MCF 10A (cell line): ENCODE data around the gene ELAPOR2. TPM values are rescaled to one million over a fixed set of nuclear protein-coding genes. Genes with fewer than 3 reads are reported as not detected.
"Not testable (repeated sequence)": the region's sequence is repeated elsewhere in the genome, so short reads cannot be mapped to it uniquely, and the experiment has no call there.

Experiments
- BruUV-seq: library from RNA; stranded (reverse); fragments of 400-500 nt; replicated peaks from 2 replicates; lab custom pipeline; 2021; lab: Mats Ljungman, UMichigan
- CTCF ChIA-PET: fragments of 300-600 bp; sonication (Branson Sonifier 250); formaldehyde crosslinking; extraction: SDS; loops from one replicate; lab custom pipeline; 2021; ENCODE audit warnings: antibody characterized with exemption, inconsistent platforms; lab: Yijun Ruan, JAX
- POLR2A ChIA-PET: fragments of 300-600, 350-650 bp; sonication (Branson Sonifier 250); formaldehyde crosslinking; extraction: SDS; loops from one replicate; lab custom pipeline; 2020; ENCODE audit warnings: antibody characterized with exemption, inconsistent platforms; lab: Yijun Ruan, JAX
- DNase-seq: peaks from one replicate; pipeline ENCODE4 v3.0.0-alpha.2; 2018; ENCODE audit not compliant: unreplicated experiment
- H3K27ac Mint-ChIP-seq: one replicate; pipeline ENCODE4 v1.8.0; 2022; ENCODE audit warnings: mild to moderate bottlenecking, low read depth, mixed read lengths; ENCODE audit not compliant: unreplicated experiment
- H3K27me3 Mint-ChIP-seq: one replicate; pipeline ENCODE4 v1.8.0; 2022; ENCODE audit warnings: mixed read lengths; ENCODE audit not compliant: insufficient read depth, unreplicated experiment
- H3K36me3 Mint-ChIP-seq: one replicate; pipeline ENCODE4 v1.8.0; 2022; ENCODE audit warnings: mild to moderate bottlenecking, moderate library complexity, mixed read lengths; ENCODE audit not compliant: insufficient read depth, unreplicated experiment
- H3K4me1 Mint-ChIP-seq: one replicate; pipeline ENCODE4 v1.8.0; 2022; ENCODE audit warnings: mixed read lengths; ENCODE audit not compliant: insufficient read depth, unreplicated experiment
- H3K4me3 Mint-ChIP-seq: one replicate; pipeline ENCODE4 v1.8.0; 2022; ENCODE audit warnings: mild to moderate bottlenecking, moderate library complexity, mixed read lengths; ENCODE audit not compliant: unreplicated experiment
- H3K9me3 Mint-ChIP-seq: one replicate; pipeline ENCODE4 v1.8.0; 2022; ENCODE audit warnings: mixed read lengths; ENCODE audit not compliant: unreplicated experiment
- CTCF ChIP-seq: fragments of 200-600 bp; IDR thresholded peaks from one replicate; pipeline ENCODE4 v1.8.0; 2022; ENCODE audit warnings: antibody characterized with exemption, mild to moderate bottlenecking; ENCODE audit not compliant: unreplicated experiment
- intact Hi-C: fragments of 100-400 bp; cut with micrococcal nuclease; formaldehyde crosslinking; loops from 2 replicates; pipeline ENCODE4 v1.14.1; 2022
- total RNA-seq: library from RNA; stranded (reverse); gene quantifications from 2 replicates; pipeline ENCODE4 v1.2.3, GENCODE V29; 2022

ELAPOR2 gene
- total RNA-seq, 1 experiment from 2014 or later, result 16.3 TPM

- Mint-ChIP-seq H3K36me3 (no peaks in the 10 kb centered on the region), H3K4me3 (no peak overlapping the region), H3K9me3 (peaks cover 11% of the 10 kb centered on the region), H3K27me3 (peaks cover 37% of the 10 kb centered on the region), H3K27ac (no peak overlapping the region), H3K4me1 (no peaks in the 10 kb centered on the region)
- intact Hi-C loops, result no loop called here
- DNase-seq, result no peak
- BruUV-seq, result no TSS peak
- ChIA-PET POLR2A (no interaction called here), CTCF (no interaction called here)
- no peak for TF ChIP-seq CTCF
Measured at GRCh38 chr7:87105401-87105800, 45.9 kb upstream of the ELAPOR2 start.

GRCh38 chr7:87100326-87100725 lies 40.9 kb upstream of the ELAPOR2 start:
- H3K27ac Mint-ChIP-seq, result no peak overlapping the region
- peaks cover under 1% of the 10 kb centered on the region for H3K27me3 Mint-ChIP-seq
- ChIA-PET POLR2A (no interaction called here), CTCF (interaction anchor here (1.1 kb wide), 1 partner anchor 144 kb away, joined by 3 read pairs; no protein-coding TSS in a partner anchor)
- H3K4me1 Mint-ChIP-seq, result no peaks in the 10 kb centered on the region
- no TSS peak for BruUV-seq
- H3K36me3 Mint-ChIP-seq, result no peaks in the 10 kb centered on the region
- peaks cover 4% of the 10 kb centered on the region for H3K9me3 Mint-ChIP-seq
- no peak for TF ChIP-seq CTCF
- intact Hi-C loops, result no loop called here
- peak; percentile 74 for DNase-seq
- H3K4me3 Mint-ChIP-seq, result no peak overlapping the region

- BruUV-seq, H3K27me3 Mint-ChIP-seq, DNase-seq, H3K9me3 Mint-ChIP-seq, POLR2A ChIA-PET, H3K36me3 Mint-ChIP-seq, H3K27ac Mint-ChIP-seq, H3K4me1 Mint-ChIP-seq, H3K4me3 Mint-ChIP-seq, intact Hi-C loops, CTCF ChIA-PET: not testable (repeated sequence)
Measured at GRCh38 chr7:87097375-87097774, 37.9 kb upstream of the ELAPOR2 start.

GRCh38 chr7:87094322-87094721 lies 34.9 kb upstream of the ELAPOR2 start:
- no TSS peak for BruUV-seq
- Mint-ChIP-seq H3K27ac (no peak overlapping the region), H3K36me3 (no peaks in the 10 kb centered on the region), H3K4me1 (no peaks in the 10 kb centered on the region), H3K4me3 (no peak overlapping the region), H3K27me3 (peaks cover 12% of the 10 kb centered on the region), H3K9me3 (no peaks in the 10 kb centered on the region)
- TF ChIP-seq CTCF, result no peak
- ChIA-PET POLR2A (interaction anchor here (0.6 kb wide), 1 partner anchor 1234 kb away, joined by 3 read pairs; no protein-coding TSS in a partner anchor), CTCF (interaction anchor here (0.9 kb wide), 1 partner anchor 9 kb away, joined by 3 read pairs; no protein-coding TSS in a partner anchor)
- intact Hi-C loops, result no loop called here
- no peak for DNase-seq

GRCh38 chr7:87092568-87093091 lies 33.2 kb upstream of the ELAPOR2 start:
- H3K4me3 Mint-ChIP-seq, result no peak overlapping the region
- no peak for DNase-seq
- BruUV-seq, result no TSS peak
- POLR2A ChIA-PET, result no interaction called here
- H3K36me3 Mint-ChIP-seq, result no peaks in the 10 kb centered on the region
- no peaks in the 10 kb centered on the region for H3K4me1 Mint-ChIP-seq
- CTCF ChIA-PET, result no interaction called here
- H3K27me3 Mint-ChIP-seq, result peaks cover 12% of the 10 kb centered on the region
- no peaks in the 10 kb centered on the region for H3K9me3 Mint-ChIP-seq
- TF ChIP-seq CTCF, result no peak
- no peak overlapping the region for H3K27ac Mint-ChIP-seq
- intact Hi-C loops, result no loop called here
